ENCODE measurements around the gene IGF2R.

IGF2R gene

DNA sequence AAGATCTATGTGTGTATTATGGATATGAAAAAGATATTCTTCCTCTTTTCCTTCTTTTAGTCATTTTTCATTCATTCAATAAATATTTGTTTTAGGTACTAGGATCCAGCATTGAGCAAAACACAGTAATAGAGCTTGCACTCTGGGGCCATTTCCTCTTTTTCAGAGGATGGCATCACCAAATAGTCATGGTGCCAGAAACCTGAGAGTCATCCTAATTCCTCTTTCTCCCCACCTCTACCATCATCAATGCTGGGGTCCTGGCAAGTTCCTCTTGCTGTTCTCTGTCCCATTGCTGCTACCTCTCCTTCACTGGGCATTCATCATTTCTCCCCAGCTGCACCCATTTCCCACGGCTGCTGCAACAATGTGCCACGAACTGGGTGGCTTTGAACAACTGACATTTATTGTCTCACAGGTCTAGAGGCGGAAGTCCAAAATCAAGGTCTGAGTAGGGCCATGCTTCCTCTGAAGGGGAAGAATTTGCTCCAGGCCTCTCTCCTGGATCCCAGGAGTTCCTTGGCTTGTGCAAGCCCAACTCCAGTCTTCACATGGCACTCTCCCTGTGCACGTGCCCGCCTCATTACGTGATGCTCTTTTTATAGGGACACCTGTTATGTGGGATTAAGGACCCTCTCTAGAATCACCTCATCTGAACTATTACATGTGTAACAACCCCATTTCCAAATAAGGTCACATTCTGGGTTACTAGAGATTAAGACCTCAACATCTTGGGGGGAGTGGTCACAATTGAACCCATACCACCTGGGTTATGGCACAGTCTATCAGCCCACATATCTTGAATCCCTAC is 9.5 kb upstream of the IGF2R start:
- TF ChIP-seq EGR1 (IDR thresholded peaks at IDR 0.05) (no peak), EP300 (IDR thresholded peaks at IDR 0.05; ENCODE audit: borderline replicate concordance) (no peak)

DNA sequence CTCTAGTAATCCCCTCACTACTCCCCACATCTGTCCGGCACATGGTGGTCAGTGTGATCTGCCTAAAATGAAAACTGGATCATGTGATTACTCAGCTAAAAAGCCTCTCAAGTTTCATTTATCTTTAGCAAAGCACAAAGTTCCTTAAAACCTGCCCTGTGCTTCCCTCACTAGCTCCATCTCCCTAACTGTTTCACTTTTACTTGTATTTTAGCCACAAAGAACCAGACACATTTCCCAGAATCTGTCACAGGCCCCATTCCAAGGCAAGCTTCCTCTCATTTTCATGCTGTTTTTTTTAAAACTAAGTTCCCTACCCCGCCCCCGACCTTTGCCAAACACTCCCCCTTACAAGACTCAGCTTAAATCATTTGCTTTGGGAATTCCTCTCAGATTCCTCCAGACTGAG is 8.9 kb upstream of the IGF2R start:
- TF ChIP-seq, protein P1, sequence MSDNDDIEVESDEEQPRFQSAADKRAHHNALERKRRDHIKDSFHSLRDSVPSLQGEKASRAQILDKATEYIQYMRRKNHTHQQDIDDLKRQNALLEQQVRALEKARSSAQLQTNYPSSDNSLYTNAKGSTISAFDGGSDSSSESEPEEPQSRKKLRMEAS (IDR thresholded peaks at IDR 0.05) = no peak
- TF ChIP-seq EGR1 (IDR thresholded peaks at IDR 0.05) = no peak
- no peak for TF ChIP-seq CREB1 (IDR thresholded peaks at IDR 0.05; ENCODE audit: low read depth)
- TF ChIP-seq, protein P2, sequence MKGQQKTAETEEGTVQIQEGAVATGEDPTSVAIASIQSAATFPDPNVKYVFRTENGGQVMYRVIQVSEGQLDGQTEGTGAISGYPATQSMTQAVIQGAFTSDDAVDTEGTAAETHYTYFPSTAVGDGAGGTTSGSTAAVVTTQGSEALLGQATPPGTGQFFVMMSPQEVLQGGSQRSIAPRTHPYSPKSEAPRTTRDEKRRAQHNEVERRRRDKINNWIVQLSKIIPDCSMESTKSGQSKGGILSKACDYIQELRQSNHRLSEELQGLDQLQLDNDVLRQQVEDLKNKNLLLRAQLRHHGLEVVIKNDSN (IDR thresholded peaks at IDR 0.05) = no peak
- TF ChIP-seq FOXM1 (IDR thresholded peaks at IDR 0.05; ENCODE audit: borderline replicate concordance, low read depth) = no peak
- TF ChIP-seq RAD21 (IDR thresholded peaks at IDR 0.05; ENCODE audit: low read depth) = no peak
- TF ChIP-seq EP300 (IDR thresholded peaks at IDR 0.05; ENCODE audit: borderline replicate concordance) = no peak
- TF ChIP-seq TCF12 (IDR thresholded peaks at IDR 0.05; ENCODE audit: low read depth) = no peak
- TF ChIP-seq, protein P3, sequence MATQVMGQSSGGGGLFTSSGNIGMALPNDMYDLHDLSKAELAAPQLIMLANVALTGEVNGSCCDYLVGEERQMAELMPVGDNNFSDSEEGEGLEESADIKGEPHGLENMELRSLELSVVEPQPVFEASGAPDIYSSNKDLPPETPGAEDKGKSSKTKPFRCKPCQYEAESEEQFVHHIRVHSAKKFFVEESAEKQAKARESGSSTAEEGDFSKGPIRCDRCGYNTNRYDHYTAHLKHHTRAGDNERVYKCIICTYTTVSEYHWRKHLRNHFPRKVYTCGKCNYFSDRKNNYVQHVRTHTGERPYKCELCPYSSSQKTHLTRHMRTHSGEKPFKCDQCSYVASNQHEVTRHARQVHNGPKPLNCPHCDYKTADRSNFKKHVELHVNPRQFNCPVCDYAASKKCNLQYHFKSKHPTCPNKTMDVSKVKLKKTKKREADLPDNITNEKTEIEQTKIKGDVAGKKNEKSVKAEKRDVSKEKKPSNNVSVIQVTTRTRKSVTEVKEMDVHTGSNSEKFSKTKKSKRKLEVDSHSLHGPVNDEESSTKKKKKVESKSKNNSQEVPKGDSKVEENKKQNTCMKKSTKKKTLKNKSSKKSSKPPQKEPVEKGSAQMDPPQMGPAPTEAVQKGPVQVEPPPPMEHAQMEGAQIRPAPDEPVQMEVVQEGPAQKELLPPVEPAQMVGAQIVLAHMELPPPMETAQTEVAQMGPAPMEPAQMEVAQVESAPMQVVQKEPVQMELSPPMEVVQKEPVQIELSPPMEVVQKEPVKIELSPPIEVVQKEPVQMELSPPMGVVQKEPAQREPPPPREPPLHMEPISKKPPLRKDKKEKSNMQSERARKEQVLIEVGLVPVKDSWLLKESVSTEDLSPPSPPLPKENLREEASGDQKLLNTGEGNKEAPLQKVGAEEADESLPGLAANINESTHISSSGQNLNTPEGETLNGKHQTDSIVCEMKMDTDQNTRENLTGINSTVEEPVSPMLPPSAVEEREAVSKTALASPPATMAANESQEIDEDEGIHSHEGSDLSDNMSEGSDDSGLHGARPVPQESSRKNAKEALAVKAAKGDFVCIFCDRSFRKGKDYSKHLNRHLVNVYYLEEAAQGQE (IDR thresholded peaks at IDR 0.05; ENCODE audit: low read depth) = no peak
- no peak for TF ChIP-seq ZBTB7A (IDR thresholded peaks at IDR 0.05; ENCODE audit: low read depth)
- TF ChIP-seq TAF1 (IDR thresholded peaks at IDR 0.05; ENCODE audit: low read depth) = no peak
- no peak for TF ChIP-seq CEBPB (IDR thresholded peaks at IDR 0.05)
- TF ChIP-seq TEAD4 (IDR thresholded peaks at IDR 0.05) = no peak
- TF ChIP-seq YY1 (IDR thresholded peaks at IDR 0.05; ENCODE audit: low read depth) = no peak
- TF ChIP-seq NFIC (IDR thresholded peaks at IDR 0.05) = no peak

DNA sequence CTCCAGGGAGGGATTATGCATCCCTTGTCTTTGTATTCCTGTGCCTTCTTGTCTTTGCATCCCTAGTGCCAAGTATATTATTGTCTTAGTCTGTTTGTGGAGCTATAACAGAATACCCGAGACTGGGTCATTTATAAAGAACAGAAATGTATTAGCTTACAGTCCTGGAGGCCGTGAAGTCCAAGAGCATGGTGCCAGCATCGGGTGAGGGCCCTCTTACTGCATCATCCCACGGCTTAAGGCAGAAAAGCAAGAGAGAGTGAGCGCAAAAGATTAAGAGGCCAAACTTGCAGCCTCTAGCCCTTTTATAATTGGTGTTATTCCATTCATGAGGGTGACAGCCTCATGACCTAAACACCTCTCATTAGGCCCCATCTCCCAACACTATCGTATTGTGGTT is 8.4 kb upstream of the IGF2R start:
- TF ChIP-seq, protein P2 (IDR thresholded peaks at IDR 0.05) = no peak
- TF ChIP-seq EGR1 (IDR thresholded peaks at IDR 0.05) (no peak), TCF12 (IDR thresholded peaks at IDR 0.05; ENCODE audit: low read depth) (no peak), CREB1 (IDR thresholded peaks at IDR 0.05; ENCODE audit: low read depth) (no peak), ZBTB7A (IDR thresholded peaks at IDR 0.05; ENCODE audit: low read depth) (no peak), EP300 (IDR thresholded peaks at IDR 0.05; ENCODE audit: borderline replicate concordance) (no peak), RAD21 (IDR thresholded peaks at IDR 0.05; ENCODE audit: low read depth) (no peak), CEBPB (IDR thresholded peaks at IDR 0.05) (no peak), YY1 (IDR thresholded peaks at IDR 0.05; ENCODE audit: low read depth) (no peak)
- TF ChIP-seq, protein P1 (IDR thresholded peaks at IDR 0.05) = no peak
- TF ChIP-seq, protein P3 (IDR thresholded peaks at IDR 0.05; ENCODE audit: low read depth) = no peak

DNA sequence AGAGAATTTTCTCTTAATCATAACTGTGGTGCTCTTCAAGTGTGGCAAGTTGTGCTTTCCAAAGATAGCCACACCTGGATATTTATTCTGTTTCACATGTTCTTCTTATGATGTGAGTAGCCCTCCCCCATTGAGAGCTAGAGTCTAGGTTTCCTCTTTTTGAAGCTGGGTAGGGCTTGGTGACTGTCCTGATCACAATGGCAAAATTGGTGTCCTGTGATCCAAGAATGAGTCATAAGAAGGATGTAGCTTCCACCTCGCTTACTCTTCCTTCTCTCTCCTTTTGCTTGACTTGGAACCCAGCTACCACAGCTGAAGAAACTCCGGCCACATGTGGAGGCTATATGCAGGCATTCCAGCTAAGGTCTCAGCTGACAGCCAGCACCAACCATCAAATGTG is 7.4 kb upstream of the IGF2R start:
- TF ChIP-seq TCF12 (IDR thresholded peaks at IDR 0.05; ENCODE audit: low read depth) (no peak), CEBPB (IDR thresholded peaks at IDR 0.05) (no peak)

DNA sequence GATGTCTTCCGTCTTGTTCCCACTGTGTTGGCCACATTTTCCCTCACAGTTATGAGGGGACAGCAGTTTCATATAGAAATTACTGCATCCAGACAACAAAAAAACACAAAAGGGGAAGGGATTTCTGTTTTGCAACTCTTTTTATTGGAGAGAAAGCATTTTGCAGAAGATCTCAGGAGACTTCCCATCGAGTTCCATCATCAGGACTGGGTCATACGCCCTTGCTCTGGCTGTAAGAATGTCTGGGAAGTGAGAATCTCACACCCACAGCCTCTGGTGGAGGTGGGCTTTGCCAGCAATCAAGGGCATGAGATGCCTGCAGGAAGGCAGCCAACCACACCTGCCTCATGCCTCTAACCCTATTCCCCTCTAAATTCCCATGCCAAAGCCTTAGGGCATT is 5.8 kb upstream of the IGF2R start:
- TF ChIP-seq, protein P1 (IDR thresholded peaks at IDR 0.05) = no peak
- TF ChIP-seq, protein P3 (IDR thresholded peaks at IDR 0.05; ENCODE audit: low read depth) = no peak
- no peak for TF ChIP-seq TAF1 (IDR thresholded peaks at IDR 0.05; ENCODE audit: low read depth)
- TF ChIP-seq YY1 (IDR thresholded peaks at IDR 0.05; ENCODE audit: low read depth) = no peak
- TF ChIP-seq TCF12 (IDR thresholded peaks at IDR 0.05; ENCODE audit: low read depth) = no peak
- no peak for TF ChIP-seq CEBPB (IDR thresholded peaks at IDR 0.05)
- no peak for TF ChIP-seq FOXM1 (IDR thresholded peaks at IDR 0.05; ENCODE audit: borderline replicate concordance, low read depth)
- TF ChIP-seq TEAD4 (IDR thresholded peaks at IDR 0.05) = no peak
- no peak for TF ChIP-seq CREB1 (IDR thresholded peaks at IDR 0.05; ENCODE audit: low read depth)
- no peak for TF ChIP-seq RAD21 (IDR thresholded peaks at IDR 0.05; ENCODE audit: low read depth)
- TF ChIP-seq, protein P2 (IDR thresholded peaks at IDR 0.05) = no peak
- no peak for TF ChIP-seq EP300 (IDR thresholded peaks at IDR 0.05; ENCODE audit: borderline replicate concordance)
- TF ChIP-seq ZBTB7A (IDR thresholded peaks at IDR 0.05; ENCODE audit: low read depth) = no peak

Data from Ishikawa (cell line).